ENCODE measurements around the gene CXorf49.
"Not testable (repeated sequence)": the region's sequence is repeated elsewhere in the genome, so short reads cannot be mapped to it uniquely, and the experiment has no call there.

GRCh38 chrX:71719195-71719594 lies 1.1 kb upstream of the CXorf49 start:
- TF ChIP-seq, protein P1, sequence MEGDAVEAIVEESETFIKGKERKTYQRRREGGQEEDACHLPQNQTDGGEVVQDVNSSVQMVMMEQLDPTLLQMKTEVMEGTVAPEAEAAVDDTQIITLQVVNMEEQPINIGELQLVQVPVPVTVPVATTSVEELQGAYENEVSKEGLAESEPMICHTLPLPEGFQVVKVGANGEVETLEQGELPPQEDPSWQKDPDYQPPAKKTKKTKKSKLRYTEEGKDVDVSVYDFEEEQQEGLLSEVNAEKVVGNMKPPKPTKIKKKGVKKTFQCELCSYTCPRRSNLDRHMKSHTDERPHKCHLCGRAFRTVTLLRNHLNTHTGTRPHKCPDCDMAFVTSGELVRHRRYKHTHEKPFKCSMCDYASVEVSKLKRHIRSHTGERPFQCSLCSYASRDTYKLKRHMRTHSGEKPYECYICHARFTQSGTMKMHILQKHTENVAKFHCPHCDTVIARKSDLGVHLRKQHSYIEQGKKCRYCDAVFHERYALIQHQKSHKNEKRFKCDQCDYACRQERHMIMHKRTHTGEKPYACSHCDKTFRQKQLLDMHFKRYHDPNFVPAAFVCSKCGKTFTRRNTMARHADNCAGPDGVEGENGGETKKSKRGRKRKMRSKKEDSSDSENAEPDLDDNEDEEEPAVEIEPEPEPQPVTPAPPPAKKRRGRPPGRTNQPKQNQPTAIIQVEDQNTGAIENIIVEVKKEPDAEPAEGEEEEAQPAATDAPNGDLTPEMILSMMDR (IDR thresholded peaks at IDR 0.05) = not testable (repeated sequence)
- TF ChIP-seq POLR2AphosphoS5 (IDR thresholded peaks at IDR 0.05) = not testable (repeated sequence)
